Smooth muscle cell (in vitro differentiated cells): ENCODE results near the gene EGLN1. TPM values are rescaled to one million over a fixed set of nuclear protein-coding genes. Genes with fewer than 3 reads are reported as not detected.

ENCODE experiments used
- DNase-seq: peaks from one replicate; lab custom pipeline; 2025; ENCODE audit not compliant: unreplicated experiment; lab: John Stamatoyannopoulos, UW
- H2AFZ ChIP-seq: fragments of 200-600 bp; sonication (generic); 2 replicates; pipeline ENCODE4 v1.6.0; 2016; ENCODE audit warnings: antibody characterized with exemption, low read depth, mild to moderate bottlenecking
- H3F3A ChIP-seq: fragments of 200-600 bp; sonication (generic); 2 replicates; pipeline ENCODE4 v1.6.0; 2017; ENCODE audit warnings: antibody characterized with exemption, low read depth
- H3K27ac ChIP-seq: fragments of 200-600 bp; sonication (generic); 2 replicates; pipeline ENCODE4 v1.5.1; 2016; ENCODE audit warnings: low read depth, mild to moderate bottlenecking
- H3K27me3 ChIP-seq: fragments of 200-600 bp; sonication (generic); 2 replicates; pipeline ENCODE4 v1.6.1; 2016; ENCODE audit warnings: low read depth, mild to moderate bottlenecking
- H3K36me3 ChIP-seq: fragments of 200-600 bp; sonication (generic); 2 replicates; pipeline ENCODE4 v1.5.1; 2016; ENCODE audit warnings: low read depth
- H3K4me1 ChIP-seq: fragments of 200-600 bp; sonication (generic); 2 replicates; pipeline ENCODE4 v1.5.1; 2016; ENCODE audit warnings: low read depth
- H3K4me2 ChIP-seq: fragments of 200-600 bp; sonication (generic); 2 replicates; pipeline ENCODE4 v1.6.0; 2016; ENCODE audit warnings: mild to moderate bottlenecking
- H3K4me3 ChIP-seq: fragments of 200-600 bp; sonication (generic); 2 replicates; pipeline ENCODE4 v1.5.1; 2016; ENCODE audit warnings: mild to moderate bottlenecking
- H3K79me2 ChIP-seq: fragments of 200-600 bp; sonication (generic); 2 replicates; pipeline ENCODE4 v1.6.0; 2016; ENCODE audit warnings: low read depth, mild to moderate bottlenecking
- H3K9ac ChIP-seq: fragments of 200-600 bp; sonication (generic); 2 replicates; pipeline ENCODE4 v1.6.0; 2016; ENCODE audit warnings: low read depth
- H3K9me3 ChIP-seq: fragments of 200-600 bp; sonication (generic); replicated peaks from 2 replicates; pipeline ENCODE4 v1.5.1; 2016; ENCODE audit warnings: low read depth
- H4K20me1 ChIP-seq: fragments of 200-600 bp; sonication (generic); 2 replicates; pipeline ENCODE4 v1.6.0; 2016; ENCODE audit warnings: low read depth
- CTCF ChIP-seq: fragments of 200-600 bp; sonication (generic); IDR thresholded peaks from 2 replicates; pipeline ENCODE4 v1.5.1; 2017; ENCODE audit warnings: borderline replicate concordance, mild to moderate bottlenecking, antibody characterized with exemption; ENCODE audit not compliant: insufficient read depth, poor library complexity, severe bottlenecking
- WGBS: methylation state at CpG from one replicate; pipeline ENCODE4 v1.1.7; 2016; ENCODE audit warnings: low lambda C conversion rate; 5-methylcytosine and 5-hydroxymethylcytosine counted together
- polyA plus RNA-seq: library from polyadenylated mRNA; unstranded; fragments of >200 nt; fragmentation: Nextera tagmentation; extraction: Ambion mirVana; gene quantifications from 2 replicates; pipeline ENCODE4 v1.2.1, GENCODE V29; 2016
- total RNA-seq: library from RNA; depleted of rRNA; stranded (reverse); fragments of >200 nt; gene quantifications from 2 replicates; pipeline ENCODE4 v1.2.3, GENCODE V29; 2014

EGLN1 gene
- total and polyA plus RNA-seq, 2 experiments from 2014 or later, result 15.7 to 36.8 TPM

GRCh38 chr1:231411036-231411531 lies 11.0 kb downstream of the EGLN1 start:
- Histone ChIP-seq H4K20me1 (peaks cover 98% of the 10 kb centered on the region), H3K4me3 (no peak overlapping the region)

GRCh38 chr1:231410036-231410612 lies 12.0 kb downstream of the EGLN1 start:
- H3K4me2 ChIP-seq, result no peak overlapping the region
- H4K20me1 ChIP-seq, result peaks cover 96% of the 10 kb centered on the region
- H3K4me1 ChIP-seq, result peaks cover 5% of the 10 kb centered on the region
- no peak overlapping the region for H3K9ac ChIP-seq
- H3K4me3 ChIP-seq, result no peak overlapping the region
- WGBS, result 67% methylated on average over 2 of the region's 2 CpGs
- H3K27me3 ChIP-seq, result no peaks in the 10 kb centered on the region
- DNase-seq, result no peak
- H3K36me3 ChIP-seq, result no peaks in the 10 kb centered on the region
- H3K79me2 ChIP-seq, result peaks cover 84% of the 10 kb centered on the region
- H2AFZ ChIP-seq, result no peak overlapping the region
- H3K27ac ChIP-seq, result peak overlapping the region; percentile 13
- no peaks in the 10 kb centered on the region for H3K9me3 ChIP-seq
- no peak for TF ChIP-seq CTCF
- H3F3A ChIP-seq, result peaks cover 4% of the 10 kb centered on the region

More at GRCh38 chr1:231411036-231411531, 11.0 kb downstream of the EGLN1 start:
- H3K4me2 ChIP-seq, result no peak overlapping the region
- WGBS, result 86% methylated on average over 2 of the region's 2 CpGs
- H3K4me1 ChIP-seq, result peaks cover 5% of the 10 kb centered on the region
- H3K36me3 ChIP-seq, result no peaks in the 10 kb centered on the region
- H3K9me3 ChIP-seq, result no peaks in the 10 kb centered on the region
- DNase-seq, result no peak
- no peaks in the 10 kb centered on the region for H3K27me3 ChIP-seq
- no peak overlapping the region for H3K27ac ChIP-seq
- H3F3A ChIP-seq, result peaks cover 4% of the 10 kb centered on the region
- no peak overlapping the region for H2AFZ ChIP-seq
- H3K9ac ChIP-seq, result no peak overlapping the region
- H3K79me2 ChIP-seq, result peaks cover 86% of the 10 kb centered on the region
- no peak for TF ChIP-seq CTCF

- Histone ChIP-seq H3K9me3 (no peaks in the 10 kb centered on the region), H3K4me1 (peaks cover 5% of the 10 kb centered on the region), H3K4me3 (no peak overlapping the region), H3K27me3 (no peaks in the 10 kb centered on the region), H3F3A (peaks cover 4% of the 10 kb centered on the region), H3K36me3 (no peaks in the 10 kb centered on the region), H2AFZ (no peak overlapping the region), H3K9ac (no peak overlapping the region), H3K4me2 (peak overlapping the region; percentile 74), H4K20me1 (peaks cover 93% of the 10 kb centered on the region), H3K27ac (peak overlapping the region; percentile 70), H3K79me2 (peaks cover 86% of the 10 kb centered on the region)
- TF ChIP-seq CTCF, result no peak
- WGBS, result 81% methylated on average over 6 of the region's 6 CpGs
- DNase-seq, result no peak
These were observed 13.5 kb downstream of the EGLN1 start for GRCh38 chr1:231408528-231409094.
